ENCODE data around the gene STK11.

Gene STK11

DNA sequence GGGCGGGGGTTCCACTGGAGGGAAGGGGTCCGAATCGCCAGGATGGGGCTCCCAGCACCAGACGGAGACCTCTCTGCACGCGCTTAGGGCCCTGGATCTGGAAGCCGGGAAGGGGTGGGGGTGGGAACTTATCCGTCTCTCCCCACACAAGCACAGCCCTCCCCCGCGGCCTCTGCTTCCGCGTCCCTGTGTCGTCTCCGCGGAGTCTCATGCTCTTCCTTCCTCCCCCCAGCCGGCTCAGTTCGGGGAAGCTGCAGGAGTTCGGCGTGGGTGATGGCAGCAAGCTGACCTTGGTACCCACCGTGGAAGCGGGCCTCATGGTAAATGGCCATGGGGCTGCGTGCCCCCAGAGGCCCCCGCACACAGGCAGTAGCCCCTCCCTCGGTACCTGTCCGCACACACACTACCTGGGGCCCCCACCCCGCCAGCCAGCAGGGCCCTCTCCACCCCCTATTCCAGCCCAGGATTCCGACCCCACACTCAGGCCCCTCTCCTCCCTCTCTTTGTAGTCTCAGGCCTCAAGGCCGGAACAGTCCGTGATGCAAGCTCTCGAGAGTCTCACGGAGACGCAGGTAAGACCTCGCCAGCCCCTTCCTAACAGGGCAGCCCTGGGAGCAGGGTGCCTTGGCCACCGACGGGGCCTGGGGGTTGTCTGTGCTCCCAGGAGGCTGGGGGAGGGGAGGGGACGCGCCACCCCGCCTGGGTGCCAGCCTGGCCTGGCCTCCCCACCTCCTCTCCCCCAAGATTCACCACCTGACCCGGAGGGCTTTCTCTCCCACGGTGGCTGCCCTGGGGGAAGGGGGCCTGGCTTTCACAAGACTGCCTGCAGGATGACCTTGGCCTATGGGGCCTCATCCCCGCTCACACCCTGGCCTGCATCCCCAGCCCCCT, 46.0 kb downstream of the STK11 start:
- no peak for DNase-seq (ENCODE audit: low read depth)

DNA sequence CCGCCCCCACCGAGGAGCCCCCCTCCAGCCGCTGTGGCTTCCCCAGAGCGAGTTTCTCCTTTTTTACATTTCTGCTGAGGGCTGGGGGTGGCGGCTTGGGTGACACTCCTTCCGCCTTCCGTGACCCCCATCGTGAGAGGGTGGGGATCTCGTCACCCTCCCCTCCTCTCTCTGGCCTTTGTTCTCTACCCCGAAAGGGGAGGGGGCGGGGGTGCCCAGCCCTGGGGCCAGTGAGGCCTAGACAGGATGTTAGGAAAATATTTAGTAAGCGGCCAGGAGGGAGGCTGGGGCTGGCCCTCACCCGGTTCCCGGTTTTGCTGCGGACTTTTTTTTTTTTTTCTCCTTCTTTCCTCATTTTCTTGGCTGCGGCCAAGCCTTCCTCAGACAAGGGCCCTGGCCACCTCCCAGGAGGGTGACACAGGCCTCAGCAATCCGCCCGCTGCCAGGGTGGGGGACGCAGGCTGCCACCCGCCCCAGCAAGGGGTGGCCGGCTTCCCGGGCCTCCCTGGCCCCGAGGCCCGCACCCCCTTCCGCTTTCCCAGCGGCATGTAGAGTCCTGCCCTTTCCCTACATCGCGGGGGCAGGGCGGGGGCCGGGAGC, 46.7 kb downstream of the STK11 start:
- peak; percentile 65 for DNase-seq (ENCODE audit: low read depth)

DNA sequence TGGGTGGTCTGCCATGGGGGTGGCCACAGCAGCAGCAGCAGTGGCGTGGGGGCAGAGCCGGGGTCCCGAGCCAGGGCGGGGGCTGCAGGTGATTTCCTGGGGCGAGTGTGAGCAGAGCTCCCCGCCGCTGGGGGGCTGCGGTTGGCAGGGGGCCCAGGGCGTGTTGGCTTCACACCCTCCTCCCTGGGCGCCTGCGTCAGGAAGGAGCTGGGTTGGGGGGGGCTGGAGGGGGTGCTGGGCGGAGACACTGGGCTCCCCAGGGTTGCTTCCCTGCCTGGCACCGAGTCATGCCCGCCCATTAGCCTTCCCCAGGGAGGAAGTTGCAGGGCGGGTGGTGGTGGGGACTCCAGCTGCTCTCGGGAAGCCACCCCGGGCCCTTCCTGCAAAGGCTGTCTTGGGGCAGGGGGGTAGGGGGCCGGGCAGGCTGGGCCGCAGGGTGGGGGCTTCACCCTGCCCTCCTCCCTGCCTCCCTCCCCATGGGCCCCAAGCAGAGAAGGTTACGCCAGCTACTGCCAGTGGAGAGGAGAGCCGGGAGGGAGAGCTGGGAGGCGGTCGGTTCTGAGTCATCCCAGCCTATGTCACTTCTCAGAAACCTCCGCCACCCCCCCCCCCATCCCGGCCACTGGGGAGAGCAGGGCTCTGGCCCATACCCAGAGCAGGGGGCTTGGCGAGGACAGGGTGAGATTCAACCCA, 47.4 kb downstream of the STK11 start:
- peak; percentile 66 for DNase-seq (ENCODE audit: low read depth)

DNA sequence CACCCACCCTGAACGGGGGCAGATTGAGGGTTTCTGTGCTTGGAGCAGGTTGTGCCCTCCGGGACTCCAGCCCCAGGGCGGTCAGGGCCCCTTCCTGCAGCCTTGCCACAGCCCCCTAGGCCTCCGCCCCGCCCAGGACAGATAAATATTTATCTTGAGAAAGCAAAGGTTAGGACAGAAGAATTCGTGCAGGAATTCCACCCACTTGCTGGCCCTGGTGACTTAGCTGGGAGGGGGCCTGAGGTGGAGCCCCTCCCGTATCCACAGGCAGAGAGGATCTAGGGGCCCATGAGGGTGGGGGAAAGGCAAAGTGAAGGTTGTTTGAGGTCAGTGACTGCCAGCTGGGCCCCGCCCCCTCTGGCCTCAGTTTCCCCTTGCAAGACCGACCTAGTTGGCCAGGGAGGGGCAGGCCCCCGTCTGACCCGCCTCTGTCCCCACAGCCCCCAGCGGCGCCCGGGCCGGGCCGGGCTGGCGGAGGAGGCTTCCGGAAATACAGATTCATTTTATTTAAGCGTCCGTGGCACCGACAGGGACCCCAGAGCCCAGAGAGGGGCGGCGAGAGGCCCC, 48.0 kb downstream of the STK11 start:
- DNase-seq (ENCODE audit: low read depth): no peak

DNA sequence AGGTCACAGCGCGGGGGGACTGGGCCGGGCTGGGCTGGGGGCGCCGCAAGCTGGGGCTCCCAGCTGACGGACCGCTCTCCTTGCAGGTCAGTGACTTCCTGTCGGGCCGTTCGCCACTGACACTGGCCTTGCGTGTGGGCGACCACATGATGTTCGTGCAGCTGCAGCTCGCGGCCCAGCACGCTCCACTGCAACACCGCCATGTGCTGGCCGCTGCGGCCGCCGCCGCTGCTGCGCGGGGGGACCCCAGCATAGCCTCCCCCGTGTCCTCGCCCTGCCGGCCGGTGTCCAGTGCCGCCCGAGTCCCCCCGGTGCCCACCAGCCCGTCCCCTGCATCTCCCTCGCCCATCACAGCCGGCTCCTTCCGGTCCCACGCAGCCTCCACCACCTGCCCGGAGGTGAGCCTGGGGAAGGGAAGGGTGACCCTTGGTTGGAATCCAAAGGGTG, 48.5 kb downstream of the STK11 start:
- DNase-seq (ENCODE audit: low read depth): no peak

DNA sequence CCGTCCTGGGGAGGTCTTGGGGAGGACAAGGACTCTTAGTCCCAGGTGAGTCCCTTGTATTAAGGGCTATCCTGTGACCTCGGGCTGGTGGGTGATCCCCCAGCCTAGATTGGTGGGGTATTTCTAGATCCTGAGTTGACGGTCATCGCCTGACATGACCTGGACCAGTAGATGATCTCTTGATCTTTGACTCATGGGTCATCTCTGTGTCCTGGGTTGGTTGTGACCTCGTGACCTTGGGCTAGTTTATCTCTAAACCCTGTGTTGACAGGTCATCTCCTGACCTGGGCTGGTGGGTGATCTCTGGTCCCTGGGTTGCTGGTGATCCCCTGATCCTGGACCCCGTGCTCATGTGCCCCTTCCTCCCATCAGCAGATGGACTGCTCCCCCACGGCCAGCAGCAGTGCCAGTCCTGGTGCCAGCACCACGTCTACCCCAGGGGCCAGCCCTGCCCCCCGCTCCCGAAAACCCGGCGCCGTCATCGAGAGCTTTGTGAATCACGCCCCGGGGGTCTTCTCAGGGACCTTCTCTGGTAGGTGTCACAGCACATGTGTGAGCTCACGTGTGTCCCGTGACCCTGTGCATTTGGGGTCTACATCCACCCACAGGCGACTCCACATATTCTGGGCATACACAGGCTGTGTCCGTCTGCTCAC, 49.1 kb downstream of the STK11 start:
- no peak for DNase-seq (ENCODE audit: low read depth)

DNA sequence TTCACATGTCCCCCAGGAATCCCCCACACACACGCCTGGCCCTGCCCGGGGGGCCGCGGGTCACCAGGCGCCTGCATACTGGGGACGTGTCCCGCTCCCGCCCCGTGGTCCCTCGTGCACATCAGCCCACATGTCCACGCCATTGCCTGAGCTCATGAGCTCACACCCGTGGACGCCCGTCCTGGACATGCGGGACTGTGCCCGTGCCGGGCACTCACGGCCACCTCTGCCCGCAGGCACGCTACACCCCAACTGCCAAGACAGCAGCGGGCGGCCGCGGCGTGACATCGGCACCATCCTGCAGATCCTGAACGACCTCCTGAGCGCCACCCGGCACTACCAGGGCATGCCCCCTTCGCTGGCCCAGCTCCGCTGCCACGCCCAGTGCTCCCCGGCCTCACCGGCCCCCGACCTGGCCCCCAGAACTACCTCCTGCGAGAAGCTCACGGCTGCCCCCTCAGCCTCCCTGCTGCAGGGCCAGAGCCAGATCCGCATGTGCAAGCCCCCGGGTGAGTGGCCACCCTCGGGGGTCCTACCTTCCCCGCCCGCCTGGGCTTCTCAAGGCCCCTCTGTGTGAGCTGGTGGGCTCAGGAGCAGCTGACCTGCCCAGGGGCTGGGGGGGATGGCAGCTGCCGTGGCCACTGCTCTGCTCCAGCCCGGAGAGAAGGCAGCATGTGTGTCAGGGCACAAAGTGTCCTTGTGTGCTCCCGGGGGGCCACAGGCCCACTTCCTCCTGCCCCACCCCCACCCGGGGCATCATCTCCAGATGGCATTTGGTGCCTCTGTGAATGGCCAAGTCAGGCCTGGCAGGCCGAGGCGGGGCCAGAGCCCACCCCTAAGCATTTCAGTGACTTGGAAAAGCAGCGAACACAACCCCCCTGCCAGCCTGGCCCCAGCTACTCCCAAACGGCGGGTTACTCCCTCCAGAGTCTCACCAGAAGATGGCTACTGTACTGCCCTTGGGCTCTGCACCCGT, 49.9 kb downstream of the STK11 start:
- no peak for DNase-seq (ENCODE audit: low read depth)

DNA sequence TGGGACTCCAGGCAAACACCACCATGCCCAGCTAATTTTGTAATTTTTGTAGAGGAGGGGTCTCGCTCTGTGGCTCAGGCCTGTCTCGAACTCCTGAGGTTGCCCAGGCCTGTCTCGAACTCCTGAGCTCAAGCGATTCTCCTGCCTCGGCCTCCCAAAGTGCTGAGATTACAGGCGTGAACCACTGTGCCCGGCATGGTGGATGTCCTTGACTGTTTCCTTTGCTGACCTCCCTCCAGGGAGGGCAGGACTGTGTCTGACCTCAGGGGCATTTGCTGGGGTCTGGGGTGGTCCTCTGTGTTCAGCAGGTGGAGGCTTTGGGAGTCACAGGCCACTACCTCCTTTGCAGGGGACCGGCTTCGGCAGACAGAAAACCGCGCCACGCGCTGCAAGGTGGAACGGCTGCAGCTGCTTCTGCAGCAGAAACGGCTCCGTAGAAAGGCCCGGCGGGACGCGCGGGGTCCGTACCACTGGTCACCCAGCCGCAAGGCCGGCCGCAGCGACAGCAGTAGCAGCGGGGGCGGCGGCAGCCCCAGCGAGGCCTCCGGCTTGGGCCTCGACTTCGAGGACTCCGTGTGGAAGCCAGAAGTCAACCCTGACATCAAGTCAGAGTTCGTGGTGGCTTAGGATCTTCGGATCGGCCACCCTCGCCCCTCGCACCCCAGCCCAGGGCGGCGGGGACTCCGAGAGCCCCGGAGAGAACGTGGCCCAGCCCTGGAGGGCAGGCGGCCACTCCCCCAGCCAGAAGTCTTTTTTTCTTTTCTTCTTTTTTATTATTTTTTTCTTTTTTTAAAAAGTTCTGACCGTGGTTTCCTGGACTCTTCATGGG, 51.3 kb downstream of the STK11 start:
- no peak for DNase-seq (ENCODE audit: low read depth)

DNA sequence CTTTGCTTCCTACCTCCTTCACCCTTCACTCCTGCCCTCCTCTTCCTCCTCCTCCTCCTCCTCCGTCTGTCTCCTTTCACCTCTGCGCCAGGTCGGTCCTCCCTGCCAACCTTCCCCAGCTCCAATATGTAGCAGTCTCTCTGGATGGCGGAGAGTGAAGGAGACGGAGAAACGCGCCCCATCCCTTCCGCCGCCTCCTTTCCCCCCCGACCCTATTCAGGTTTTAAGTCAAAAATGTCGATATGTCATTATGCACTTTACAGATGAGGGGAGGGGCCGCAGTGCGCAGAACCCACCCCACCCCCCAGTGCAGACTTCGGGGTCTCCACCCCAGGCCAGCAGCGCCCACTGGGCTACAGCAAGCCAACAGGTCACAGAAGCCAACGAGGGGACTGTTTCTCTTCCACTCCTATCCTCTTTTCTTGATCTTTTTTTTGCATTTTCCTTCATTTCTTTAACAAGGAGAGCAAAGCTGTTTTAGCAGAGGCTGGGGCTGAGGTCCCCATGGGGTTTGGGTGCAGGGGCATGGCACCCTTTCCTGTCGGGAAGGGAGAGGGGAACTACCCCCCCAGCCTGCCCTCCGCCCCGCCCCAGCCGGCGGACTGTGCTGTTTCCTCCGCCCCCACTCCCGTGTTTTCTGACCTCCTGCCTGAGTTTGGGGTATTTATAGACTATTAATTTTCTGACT, 52.0 kb downstream of the STK11 start:
- DNase-seq (ENCODE audit: low read depth): no peak

DNA sequence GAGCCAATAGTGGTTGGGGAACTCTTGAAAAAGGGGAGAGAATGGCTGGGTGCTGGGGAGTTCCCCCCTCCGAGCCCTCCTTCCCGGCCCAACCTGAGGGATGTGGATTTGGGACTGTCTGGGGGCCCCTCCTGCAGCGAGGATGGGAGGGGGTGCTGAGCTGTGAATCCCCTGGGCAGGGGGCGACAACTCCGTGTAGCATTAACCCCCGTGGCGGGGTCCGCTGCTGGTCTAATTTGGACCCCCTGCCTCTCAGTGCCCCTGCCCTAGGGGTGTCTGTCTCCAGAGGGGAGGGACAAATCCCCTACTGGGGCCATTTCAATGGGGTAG, 52.5 kb downstream of the STK11 start:
- DNase-seq (ENCODE audit: low read depth): no peak

DNA sequence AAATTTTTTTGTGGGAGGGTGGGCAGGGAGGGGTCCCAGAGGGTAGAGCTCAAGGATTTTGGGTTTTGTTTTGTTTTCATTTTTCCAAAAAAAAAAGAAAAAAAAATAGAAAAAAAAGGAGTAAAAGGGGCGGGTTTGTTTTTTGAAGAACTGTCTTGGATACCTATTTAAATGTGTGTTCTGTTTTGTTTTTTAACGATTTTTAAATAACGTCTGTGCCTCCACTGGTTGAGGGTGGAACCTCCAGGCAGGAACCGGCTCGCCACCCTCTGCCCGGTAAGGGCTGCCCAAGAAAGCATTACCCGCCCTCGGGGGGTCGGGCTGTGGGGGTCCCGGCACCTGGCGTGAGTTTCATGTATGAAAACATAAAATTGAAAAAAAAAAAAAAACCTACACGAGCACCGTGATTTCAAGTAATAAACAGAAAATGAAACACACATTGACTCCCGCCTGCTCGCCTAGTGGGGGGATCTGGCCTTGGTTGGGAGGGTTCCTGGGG, 53.2 kb downstream of the STK11 start:
- no peak for DNase-seq (ENCODE audit: low read depth)

DNA sequence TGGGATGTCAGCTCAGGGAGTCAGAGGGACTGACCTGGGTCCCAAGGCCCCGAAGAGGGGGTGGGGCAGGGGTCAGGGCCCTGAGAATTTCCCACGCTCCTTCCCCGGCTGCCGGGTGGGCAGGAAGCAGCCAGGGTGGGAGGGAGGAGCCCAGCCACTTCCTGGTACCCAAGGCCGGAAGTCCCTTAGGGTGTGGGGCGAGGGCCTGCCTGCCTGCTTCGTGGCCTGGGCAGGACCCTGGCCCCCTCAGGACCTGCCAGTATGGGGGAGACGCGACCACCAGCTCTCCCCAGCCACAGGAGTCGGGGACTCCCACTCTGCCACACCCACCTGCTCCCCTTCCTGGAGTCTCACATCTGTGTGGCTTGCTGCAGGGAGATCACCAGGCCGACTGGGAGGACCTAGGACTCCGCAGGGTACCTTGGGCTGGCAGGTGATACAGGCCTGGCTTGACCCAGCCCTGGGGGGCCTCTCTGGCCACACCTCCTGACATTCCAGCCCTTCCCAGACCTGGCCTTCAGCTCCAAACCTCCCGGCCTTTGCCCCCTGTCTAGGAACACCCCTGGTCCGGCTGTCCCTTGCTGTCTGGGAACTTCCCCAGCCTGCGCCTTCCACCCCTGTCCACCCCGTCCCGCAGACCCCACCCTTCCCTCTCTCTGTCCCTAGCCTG, 53.8 kb downstream of the STK11 start:
- DNase-seq (ENCODE audit: low read depth): peak; percentile 53

DNA sequence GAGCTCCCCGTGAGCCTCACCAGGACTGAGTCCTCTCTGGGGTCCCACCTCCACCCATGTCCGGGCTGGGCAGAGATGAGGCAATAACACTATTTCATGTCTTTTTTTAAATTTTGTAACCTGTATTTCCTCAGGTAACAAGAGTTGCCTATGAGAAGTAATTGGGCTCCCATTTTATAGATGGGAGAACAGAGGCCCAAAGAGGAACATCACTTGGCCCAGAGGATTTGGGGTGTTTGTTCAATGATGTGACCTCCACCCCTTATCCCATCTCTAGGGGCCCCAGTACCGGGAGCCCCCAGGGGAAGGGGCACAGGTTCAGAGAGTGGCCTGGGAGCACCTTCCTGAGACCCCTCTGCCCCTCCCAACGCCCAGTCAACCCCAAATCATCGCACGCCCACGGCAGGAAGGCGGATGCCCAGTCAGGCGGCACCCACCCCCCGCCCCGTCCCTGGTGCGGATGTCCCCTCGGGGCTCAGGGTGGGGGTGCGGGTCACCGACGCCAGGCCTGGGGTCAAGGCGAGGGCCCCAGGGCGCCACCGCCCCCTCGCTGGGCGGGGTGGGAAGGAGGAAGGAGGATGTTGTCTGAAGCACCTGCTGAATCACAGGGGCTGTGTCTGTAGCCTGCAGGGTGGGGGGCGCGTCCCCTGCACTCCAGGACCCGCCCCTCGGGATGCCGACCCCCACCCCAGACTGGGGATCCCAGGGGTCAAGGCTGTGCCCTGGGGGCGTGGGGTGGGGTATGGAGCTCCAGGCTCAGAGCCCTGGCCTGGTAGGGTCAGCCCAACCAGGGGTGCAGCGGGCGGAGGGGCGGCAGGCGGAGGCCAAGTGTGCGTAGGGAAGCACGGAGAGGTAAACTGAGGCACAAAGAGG, 54.5 kb downstream of the STK11 start:
- peak; percentile 42 for DNase-seq (ENCODE audit: low read depth)

DNA sequence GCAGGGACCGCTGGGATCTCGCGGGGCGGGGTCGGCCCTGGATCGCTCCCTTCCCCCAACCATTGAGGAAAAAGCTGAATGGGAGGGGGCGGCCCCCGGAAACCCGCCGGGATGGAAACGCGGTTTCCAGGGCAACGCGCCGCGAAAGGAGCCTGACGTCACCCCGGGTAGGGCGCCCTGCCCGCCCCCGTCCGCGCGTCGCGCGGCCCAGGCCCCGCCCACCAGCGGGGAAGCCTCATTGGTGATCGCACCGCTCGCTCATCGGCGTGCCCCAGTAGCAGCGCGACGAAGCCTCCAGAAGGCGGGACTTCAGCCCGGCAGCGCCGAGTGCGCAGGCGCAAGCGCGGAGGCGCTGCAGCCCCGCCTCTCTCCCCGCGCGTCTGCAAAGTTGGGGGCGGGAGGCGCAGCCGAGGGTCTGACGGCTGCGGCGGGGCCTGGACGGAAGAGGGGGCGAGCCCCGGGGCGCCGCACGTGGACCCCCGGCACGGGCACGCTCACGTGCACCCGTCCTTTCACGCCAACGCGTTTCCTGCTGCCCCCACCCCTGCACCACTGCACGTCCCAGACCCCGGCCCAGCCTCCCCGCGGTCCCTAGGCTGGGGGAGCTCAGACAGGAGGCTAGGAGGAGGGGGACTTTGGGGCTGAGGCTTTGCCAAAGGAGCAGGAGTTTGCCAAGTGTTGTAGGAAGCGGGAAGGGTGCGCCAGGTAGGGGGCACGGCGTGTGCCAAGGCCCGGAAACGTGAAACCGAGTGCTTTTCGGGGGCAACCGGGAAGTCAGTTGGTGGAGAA, 55.4 kb downstream of the STK11 start:
- peak; percentile 92 for DNase-seq (ENCODE audit: low read depth)

DNA sequence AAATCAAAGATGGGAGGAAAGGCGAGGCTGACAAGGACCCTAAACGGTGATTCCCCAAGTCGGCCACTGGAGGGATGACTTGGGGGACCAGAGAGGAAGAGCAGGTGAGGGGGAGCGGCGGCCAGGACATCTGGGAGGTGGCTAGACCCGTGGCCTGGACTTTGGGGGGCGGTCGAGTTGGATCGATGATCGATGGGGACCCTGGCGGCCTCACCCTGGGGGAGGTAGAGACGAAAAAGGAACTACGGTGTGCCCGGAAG, 55.9 kb downstream of the STK11 start:
- DNase-seq (ENCODE audit: low read depth): no peak

DNA sequence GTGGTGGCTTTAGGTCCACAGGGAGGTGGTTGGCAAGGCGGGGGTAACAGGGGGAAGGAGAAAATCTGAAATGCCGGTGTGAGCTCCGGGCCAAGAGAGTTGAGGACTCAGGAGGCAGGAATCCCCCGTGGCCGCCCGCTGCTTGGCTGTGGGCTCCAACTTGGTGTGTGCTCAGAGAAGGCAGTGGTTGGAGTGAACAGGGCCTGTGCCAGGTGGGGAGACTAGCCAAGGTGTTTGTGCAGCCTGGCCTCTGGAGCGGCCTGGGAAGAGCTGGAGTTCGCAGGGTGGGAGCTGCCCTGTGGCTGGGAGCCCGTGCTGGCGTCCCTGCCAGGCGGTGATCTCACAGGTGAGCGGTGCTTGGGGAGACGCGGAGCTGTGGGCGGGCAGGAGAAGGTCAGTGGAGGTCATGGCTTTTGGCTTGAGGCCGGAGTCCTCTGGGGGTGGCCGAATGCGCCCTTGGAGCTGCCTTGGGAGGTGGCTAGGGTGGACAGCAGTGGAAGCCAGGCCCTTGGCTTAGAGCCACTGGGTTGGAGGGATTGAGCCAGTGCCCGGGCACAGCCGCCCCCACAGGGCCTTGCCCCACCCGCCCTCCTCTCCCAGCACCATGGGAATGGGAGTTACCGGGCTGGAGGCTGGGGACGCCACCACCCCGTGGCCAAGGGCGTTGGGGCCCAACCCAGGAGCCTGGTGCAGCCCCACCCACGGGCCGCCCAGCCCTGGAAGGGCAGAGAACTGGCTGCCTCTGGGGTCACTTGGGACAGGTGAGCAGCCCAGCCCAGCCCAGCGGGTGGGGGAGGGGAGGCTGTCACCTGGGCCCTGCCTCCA, 56.4 kb downstream of the STK11 start:
- no peak for DNase-seq (ENCODE audit: low read depth)

All from activated gamma-delta T cell treated with anti-CD3 and anti-CD28 coated beads, Interleukin-2, amount 50 U/mL, for 16 hours (primary cell).